ENCODE results near the gene MIF4GD. TPM values are rescaled to one million over a fixed set of nuclear protein-coding genes. Genes with fewer than 3 reads are reported as not detected.

The MIF4GD gene
- total RNA-seq, 6 experiments from 2014 or later, result 7.3 to 21.9 (median 8.2) TPM

- H3K4me3 ChIP-seq, result no peak overlapping the region
- TF ChIP-seq CTCF (IDR thresholded peaks at IDR 0.05), result peak; percentile 70 to 89 (median 86)
- no peak for TF ChIP-seq POLR2A (IDR thresholded peaks at IDR 0.05)
- H3K27ac ChIP-seq, result no peak overlapping the region
- no peaks in the 10 kb centered on the region for H3K9me3 ChIP-seq
- peaks cover 0 to 84% (median 33%) of the 10 kb centered on the region in 4 donors for H3K36me3 ChIP-seq
- no peaks in the 10 kb centered on the region for H3K27me3 ChIP-seq
- intact Hi-C loops (cut with DNase I), result no loop called here
- ATAC-seq (peak; percentile 71 to 80 (median 76)), DNase-seq (peak in 1 of 3 donors; percentile 54)
- H3K4me1 ChIP-seq, result peaks cover 0 to 3% (median 0%) of the 10 kb centered on the region in 4 donors
- WGBS (ENCODE audit: insufficient coverage, low coverage, low lambda C conversion rate, missing lambda C conversion rate), result 53% methylated on average over 4 of the region's 13 CpGs
Measured at GRCh38 chr17:75238684-75239191, 32.3 kb downstream of the MIF4GD start.

- H3K27me3 ChIP-seq, result no peaks in the 10 kb centered on the region
- no peaks in the 10 kb centered on the region for H3K9me3 ChIP-seq
- TF ChIP-seq POLR2A (IDR thresholded peaks at IDR 0.05) (no peak), CTCF (IDR thresholded peaks at IDR 0.05) (no peak)
- peaks cover 0 to 79% (median 33%) of the 10 kb centered on the region in 4 donors for H3K36me3 ChIP-seq
- intact Hi-C loops (cut with DNase I), result no loop called here
- peak in 1 of 4 donors; percentile 3 for ATAC-seq
- peaks cover 0 to 3% (median 0%) of the 10 kb centered on the region in 4 donors for H3K4me1 ChIP-seq
- no peak for DNase-seq
- H3K27ac ChIP-seq, result no peak overlapping the region
- no peak overlapping the region for H3K4me3 ChIP-seq
- WGBS (ENCODE audit: insufficient coverage, low coverage, low lambda C conversion rate, missing lambda C conversion rate), result no CpG with 5 or more reads among the region's 11 CpGs
Measured at GRCh38 chr17:75238020-75238580, 32.9 kb downstream of the MIF4GD start.

- peaks cover 0 to 78% (median 35%) of the 10 kb centered on the region in 4 donors for H3K36me3 ChIP-seq
- no peak overlapping the region for H3K4me3 ChIP-seq
- H3K27ac ChIP-seq, result no peak overlapping the region
- ATAC-seq, result no peak
- intact Hi-C loops (cut with DNase I), result no loop called here
- WGBS (ENCODE audit: insufficient coverage, low coverage, low lambda C conversion rate, missing lambda C conversion rate), result 80% methylated on average over 1 of the region's 12 CpGs
- no peaks in the 10 kb centered on the region for H3K9me3 ChIP-seq
- H3K27me3 ChIP-seq, result no peaks in the 10 kb centered on the region
- TF ChIP-seq POLR2A (IDR thresholded peaks at IDR 0.05) (no peak), CTCF (IDR thresholded peaks at IDR 0.05) (no peak)
- H3K4me1 ChIP-seq, result peaks cover 0 to 3% (median 0%) of the 10 kb centered on the region in 4 donors
- DNase-seq, result no peak
Measured at GRCh38 chr17:75237100-75238014, 33.7 kb downstream of the MIF4GD start.

GRCh38 chr17:75232786-75233185, 38.2 kb downstream of the MIF4GD start:
- no peak for TF ChIP-seq POLR2A (IDR thresholded peaks at IDR 0.05)
- TF ChIP-seq CTCF (IDR thresholded peaks at IDR 0.05), result no peak
- Histone ChIP-seq H3K27me3 (no peaks in the 10 kb centered on the region), H3K27ac (no peak overlapping the region), H3K9me3 (no peaks in the 10 kb centered on the region), H3K36me3 (peaks cover 0 to 66% (median 40%) of the 10 kb centered on the region in 4 donors), H3K4me1 (no peaks in the 10 kb centered on the region), H3K4me3 (no peak overlapping the region)
- WGBS (ENCODE audit: insufficient coverage, low coverage, low lambda C conversion rate, missing lambda C conversion rate), result 86% methylated on average over 1 of the region's 13 CpGs
- ATAC-seq, result no peak
- peak in 1 of 3 donors; percentile 32 for DNase-seq
- intact Hi-C loops (cut with DNase I), result no loop called here
